K562 (cell line): ENCODE data around the gene SLC22A15. TPM values are rescaled to one million over a fixed set of nuclear protein-coding genes. Genes with fewer than 3 reads are reported as not detected.

ENCODE experiments used
- ATAC-seq: fragments of 200-7000 bp; cut with Tn5 transposase; 3 replicates; pipeline ENCODE4 v1.9.1; 2020; ENCODE audit warnings: moderate library complexity
- BruUV-seq: library from RNA; stranded (reverse); fragments of 400-500 nt; replicated peaks from 2 replicates; lab custom pipeline; 2021; lab: Mats Ljungman, UMichigan
- CTCF ChIA-PET: fragments of 300-600 bp; formaldehyde crosslinking; extraction: SDS; loops from one replicate; lab custom pipeline; 2021; ENCODE audit warnings: low intra/inter-chr PET ratio; lab: Yijun Ruan, JAX
- POLR2A ChIA-PET: fragments of 300-600, 350-650 bp; sonication (Branson Sonifier 250); formaldehyde crosslinking; extraction: SDS; loops from one replicate; lab custom pipeline; 2021; ENCODE audit warnings: antibody characterized with exemption, inconsistent platforms; lab: Yijun Ruan, JAX
- DNase-seq, 4 experiments: peaks; one replicate each; pipeline versions ENCODE4 v3.0.0 to v3.0.0-alpha.2; 2011 to 2018; ENCODE audit warnings: low spot score in 3 of 4, mixed read lengths in 3 of 4; ENCODE audit errors: extremely low read depth in 1 of 4
- FAIRE-seq: peaks from 2 replicates; lab custom pipeline; 2011; peaks lifted over from hg19 to GRCh38; lab: Jason Lieb, UNC
- H2AFZ ChIP-seq: 2 replicates; pipeline ENCODE4 v1.6.0; 2011; ENCODE audit warnings: low read depth, low read length, control low read depth, inconsistent platforms
- H3K27ac ChIP-seq: fragments of 200-600 bp; 3 replicates; pipeline ENCODE4 v1.8.0; 2011; ENCODE audit warnings: low read depth, mild to moderate bottlenecking, control low read depth, inconsistent platforms, low read length, moderate library complexity, mixed read lengths; ENCODE audit errors: extremely low read depth
- H3K27me3 ChIP-seq, 2 experiments: fragments of 300-600 bp in 1 of 2; 2 replicates in 1 of 2; 3 replicates in 1 of 2; pipeline versions ENCODE4 v1.6.0 to v1.8.0; 2011; ENCODE audit warnings: inconsistent platforms in 2 of 2, low read length in 2 of 2, mild to moderate bottlenecking in 1 of 2, mixed read lengths in 1 of 2, moderate library complexity in 1 of 2; ENCODE audit not compliant: control insufficient read depth in 2 of 2, insufficient read depth in 2 of 2
- H3K36me3 ChIP-seq: fragments of 300-600 bp; 3 replicates; pipeline ENCODE4 v1.8.0; 2011; ENCODE audit warnings: mild to moderate bottlenecking, low read length, inconsistent platforms; ENCODE audit not compliant: control insufficient read depth, insufficient read depth
- H3K4me1 ChIP-seq, 2 experiments: fragments of 200-600 bp in 1 of 2; replicated peaks in 1 of 2; 2 replicates in 1 of 2; 3 replicates in 1 of 2; pipeline versions ENCODE4 v1.5.1 to v1.8.0; 2011; ENCODE audit warnings: inconsistent platforms in 2 of 2, low read length in 2 of 2, mild to moderate bottlenecking in 1 of 2, mixed read lengths in 1 of 2, moderate library complexity in 1 of 2; ENCODE audit not compliant: control insufficient read depth in 2 of 2, insufficient read depth in 2 of 2
- H3K4me2 ChIP-seq: 2 replicates; pipeline ENCODE4 v1.6.1; 2011; ENCODE audit warnings: low read length, control low read depth, inconsistent platforms, mixed read lengths; ENCODE audit not compliant: insufficient read depth
- H3K4me3 ChIP-seq: fragments of 200-600 bp; sonication (generic), shearing (Covaris generic); 2 replicates; pipeline ENCODE4 v1.5.1; 2016; ENCODE audit warnings: control low read depth, inconsistent platforms
- H3K79me2 ChIP-seq: fragments of 200-600 bp; 3 replicates; pipeline ENCODE4 v1.8.0; 2011; ENCODE audit warnings: low read length, inconsistent platforms; ENCODE audit not compliant: control insufficient read depth, insufficient read depth
- H3K9ac ChIP-seq, 2 experiments: 2 replicates each; pipeline versions ENCODE4 v1.6.0 to v1.6.1; 2011; ENCODE audit warnings: low read depth in 2 of 2, low read length in 2 of 2, control low read depth in 1 of 2, inconsistent platforms in 1 of 2, mild to moderate bottlenecking in 1 of 2, mixed read lengths in 1 of 2; ENCODE audit not compliant: insufficient read depth in 1 of 2
- H3K9me1 ChIP-seq: one replicate; pipeline ENCODE4 v1.6.0; 2011; ENCODE audit warnings: inconsistent platforms, mild to moderate bottlenecking, low read length, moderate library complexity; ENCODE audit not compliant: control insufficient read depth, insufficient read depth
- H3K9me3 ChIP-seq: replicated peaks from 2 replicates; pipeline ENCODE4 v1.5.1; 2011; ENCODE audit warnings: low read depth, low read length, inconsistent platforms; ENCODE audit not compliant: control insufficient read depth, insufficient read depth
- H4K20me1 ChIP-seq: replicated peaks from 2 replicates; pipeline ENCODE4 v1.6.1; 2011; ENCODE audit warnings: low read length, inconsistent platforms, mixed read lengths; ENCODE audit not compliant: control insufficient read depth, insufficient read depth
- CTCFL ChIP-seq: IDR thresholded peaks from 2 replicates; pipeline ENCODE4 v1.6.1; 2011; ENCODE audit warnings: borderline replicate concordance, low read depth, mild to moderate bottlenecking, moderate library complexity, low read length; ENCODE audit not compliant: insufficient read depth, poor library complexity, severe bottlenecking
- ELK1 ChIP-seq: sonication (generic); formaldehyde crosslinking; IDR thresholded peaks from 2 replicates; pipeline ENCODE4 v1.8.1; 2022; ENCODE audit warnings: missing genetic modification reagents
- EP400 ChIP-seq: fragments of 450-650 bp; IDR thresholded peaks from 2 replicates; pipeline ENCODE4 v1.6.1; 2017; ENCODE audit warnings: antibody characterized with exemption, mild to moderate bottlenecking, moderate library complexity
- EZH2 ChIP-seq: IDR thresholded peaks from 2 replicates; pipeline ENCODE4 v1.6.1; 2012; ENCODE audit warnings: low read depth, mild to moderate bottlenecking, inconsistent platforms, low read length, borderline replicate concordance
- MAZ ChIP-seq, 2 experiments: fragments of 450-650 bp in 1 of 2; sonication (generic) in 1 of 2; formaldehyde crosslinking; IDR thresholded peaks in 1 of 2; conservative IDR thresholded peaks in 1 of 2; 2 replicates each; pipeline versions ENCODE4 v1.4.0 to v1.5.0; 2020; ENCODE audit warnings: mild to moderate bottlenecking in 1 of 2, missing genetic modification reagents in 1 of 2
- MIER1 ChIP-seq: fragments of 450-650 bp; IDR thresholded peaks from 2 replicates; pipeline ENCODE4 v1.6.1; 2016; ENCODE audit warnings: antibody characterized with exemption, mild to moderate bottlenecking, low read depth
- RBM17 ChIP-seq: fragments of 200-400 bp; formaldehyde crosslinking; IDR thresholded peaks from 2 replicates; pipeline ENCODE4 v1.6.1; 2017; ENCODE audit warnings: low read depth, mild to moderate bottlenecking, low read length, borderline replicate concordance
- RBM22 ChIP-seq: fragments of 200-400 bp; formaldehyde crosslinking; IDR thresholded peaks from 2 replicates; pipeline ENCODE4 v1.6.1; 2018; ENCODE audit warnings: low read length, low read depth; ENCODE audit not compliant: poor library complexity, severe bottlenecking
- RBM25 ChIP-seq: fragments of 200-400 bp; formaldehyde crosslinking; IDR thresholded peaks from 2 replicates; pipeline ENCODE4 v1.6.1; 2018; ENCODE audit warnings: low read length, low read depth, moderate library complexity; ENCODE audit not compliant: severe bottlenecking
- TFAP4 ChIP-seq: sonication (generic); formaldehyde crosslinking; IDR thresholded peaks from 2 replicates; pipeline ENCODE4 v1.8.0; 2022; ENCODE audit warnings: missing genetic modification reagents, mild to moderate bottlenecking, moderate library complexity, borderline replicate concordance
- ZMIZ1 ChIP-seq, 2 experiments: fragments of 150-350 bp in 1 of 2; IDR thresholded peaks; 2 replicates each; pipeline ENCODE4 v1.6.1; 2012 to 2016; ENCODE audit warnings: low read depth in 2 of 2, low read length in 2 of 2, mild to moderate bottlenecking in 1 of 2, moderate library complexity in 1 of 2
- WGBS: fragments of 100-300 bp; shearing (Covaris generic); methylation state at CpG from one replicate; pipeline ENCODE4 v1.1.6; 2016; ENCODE audit warnings: low coverage, mixed read lengths; ENCODE audit not compliant: insufficient coverage; ENCODE audit errors: missing lambda C conversion rate; 5-methylcytosine and 5-hydroxymethylcytosine counted together
- in situ Hi-C: fragments of 300-500 bp; cut with MboI; formaldehyde crosslinking; loops from 4 replicates; pipeline ENCODE4 v1.15.0; 2018; ENCODE audit warnings: inconsistent platforms, mixed read lengths
- intact Hi-C: fragments of 100-400 bp; cut with micrococcal nuclease; formaldehyde crosslinking; loops from 2 replicates; pipeline ENCODE4 v1.14.2; 2022
- polyA plus RNA-seq, 8 experiments: library from polyadenylated mRNA; depleted of rRNA in 4 of 8; stranded (reverse) in 5 of 8; unstranded in 3 of 8; fragments of >200 nt; fragmentation: Nextera tagmentation in 2 of 8; fragmentation: Illumina TruSeq in 1 of 8; extraction: Ambion mirVana in 2 of 8; extraction: Trizol in 1 of 8; gene quantifications; 2 replicates each; pipeline versions ENCODE4 v1.2.1 to v1.2.3, GENCODE V29; 2011 to 2014; ENCODE audit warnings: inconsistent platforms in 1 of 8, missing spikeins in 1 of 8
- total RNA-seq, 7 experiments: library from RNA; depleted of rRNA in 6 of 7; stranded (reverse); fragments of >200 nt in 6 of 7; fragmentation: Illumina TruSeq in 2 of 7; extraction: Trizol in 2 of 7; gene quantifications; 2 replicates each; pipeline versions ENCODE4 v1.2.1 to v1.2.3, GENCODE V29; 2011 to 2021; ENCODE audit warnings: low replicate concordance in 1 of 7

The SLC22A15 gene
- total and polyA plus RNA-seq, 9 of the 15 experiments (the other 6 are each of a cell fraction or from before 2014, with no cell fraction given): 0.24 to 2.7 (median 1.2) TPM

- POLR2A ChIA-PET: interaction anchor here (0.6 kb wide), 1 partner anchor 1220 kb away, joined by 3 read pairs; no protein-coding TSS in a partner anchor
- H3K9me3 ChIP-seq: no peaks in the 10 kb centered on the region
- intact Hi-C loops (no loop called here), in situ Hi-C loops (loop anchor here (10.0 kb wide), 1 partner anchor 261 kb away; no protein-coding TSS in a partner anchor)
- H4K20me1 ChIP-seq: no peaks in the 10 kb centered on the region
- H3K4me3 ChIP-seq: peak overlapping the region; percentile 41
- CTCF ChIA-PET: no interaction called here
- H3K27ac ChIP-seq: no peak overlapping the region
- ATAC-seq: no peak
- H3K27me3 ChIP-seq: peaks cover 12 to 18% of the 10 kb centered on the region in 2 experiments; a peak in 4 of 5 replicates
- BruUV-seq: no TSS peak
- H3K4me1 ChIP-seq: peaks cover 0 to 12% of the 10 kb centered on the region in 2 experiments; a peak in 2 of 5 replicates
- no peaks in the 10 kb centered on the region for H3K36me3 ChIP-seq
- H3K79me2 ChIP-seq: no peaks in the 10 kb centered on the region
- peak overlapping the region; percentile 57 for H2AFZ ChIP-seq
- peak overlapping the region in 1 of 2 experiments; percentile 80; a peak in 2 of 4 replicates for H3K9ac ChIP-seq
- FAIRE-seq: no peak
- peak overlapping the region; percentile 69 for H3K4me2 ChIP-seq
- 31% methylated on average over 11 of the region's 11 CpGs for WGBS
- no peaks in the 10 kb centered on the region for H3K9me1 ChIP-seq
- no peak for DNase-seq
- TF ChIP-seq CTCFL (no peak), ZMIZ1 (IDR thresholded peaks at IDR 0.05; ENCODE audit: low read depth in 2 of 2, low read length in 2 of 2) (no peak), RBM22 (no peak), RBM25 (peak; percentile 72), TFAP4 (no peak), ELK1 (CRISPR knock-in tag) (no peak), MIER1 (no peak), EZH2 (0 out of 2 replicates have a peak, but pooled peaks have one; percentile 69), MAZ (CRISPR knock-in tag; conservative IDR thresholded peaks at IDR 0.05 in 1 of 2, IDR thresholded peaks at IDR 0.05 in 1 of 2) (peak; percentile 13 to 42; a peak in 2 of 4 replicates), EP400 (no peak; the same call in 1 of the 2 replicates), RBM17 (no peak)
These were observed 698 bp upstream of the SLC22A15 start for GRCh38 chr1:115975569-115976061.
